ENCODE measurements around the gene SYT7.

SYT7 gene

GRCh38 chr11:61581030-61581928, at the start of gene SYT7 (continued):
- no peak for TF ChIP-seq ZBTB20 (tag by site-specific recombination; IDR thresholded peaks at IDR 0.05)
- peak; percentile 51; the same call in 1 of the 2 replicates for TF ChIP-seq ZNF639 (tag by site-specific recombination; IDR thresholded peaks at IDR 0.05)
- TF ChIP-seq ZBTB7A (tag by site-specific recombination; IDR thresholded peaks at IDR 0.05; ENCODE audit: low read depth): 0 out of 2 replicates have a peak, but pooled peaks have one; percentile 60
- peak; percentile 33; the same call in 1 of the 2 replicates for TF ChIP-seq ZNF2 (tag by site-specific recombination; IDR thresholded peaks at IDR 0.05)
- TF ChIP-seq ZNF660 (tag by site-specific recombination; IDR thresholded peaks at IDR 0.05): peak; percentile 91
- TF ChIP-seq PRDM10 (tag by site-specific recombination; IDR thresholded peaks at IDR 0.05): 0 out of 2 replicates have a peak, but pooled peaks have one; percentile 38
- TF ChIP-seq ZNF184 (tag by site-specific recombination; IDR thresholded peaks at IDR 0.05): peak; percentile 89; the same call in 1 of the 2 replicates
- 0 out of 2 replicates have a peak, but pooled peaks have one; percentile 45 for TF ChIP-seq GLI4 (tag by site-specific recombination; IDR thresholded peaks at IDR 0.05)
- peak; percentile 37; the same call in 1 of the 2 replicates for TF ChIP-seq ZSCAN30 (tag by site-specific recombination; IDR thresholded peaks at IDR 0.05)

GRCh38 chr11:61630089-61630488, 49.2 kb upstream of the SYT7 start:
- POLR2A ChIA-PET: no interaction called here

GRCh38 chr11:61629082-61629833, 48.4 kb upstream of the SYT7 start:
- Histone ChIP-seq H3K9me3 (ENCODE audit: control insufficient read depth, insufficient read depth, low read depth, low read length) (no peaks in the 10 kb centered on the region), H3K27ac (ENCODE audit: extremely low read depth, low read depth, low read length) (no peak overlapping the region), H3K4me1 (ENCODE audit: control insufficient read depth, insufficient read depth, low read length) (no peaks in the 10 kb centered on the region), H3K4me3 (ENCODE audit: low read depth, low read length) (no peak overlapping the region), H3K36me3 (ENCODE audit: control insufficient read depth in 2 of 2, insufficient read depth in 1 of 2, low read length in 2 of 2) (no peaks in the 10 kb centered on the region)
- CTCF ChIA-PET: interaction anchor here (0.6 to 3.6 kb wide), 21 partner anchors 10 to 439 kb away, joined by 3 to 41 read pairs (median 4); no protein-coding TSS in a partner anchor
- POLR2A ChIA-PET: no interaction called here
- TF ChIP-seq ZNF518A (tag by site-specific recombination; conservative IDR thresholded peaks at IDR 0.05; ENCODE audit: low read depth): no peak
- TF ChIP-seq, protein P1, sequence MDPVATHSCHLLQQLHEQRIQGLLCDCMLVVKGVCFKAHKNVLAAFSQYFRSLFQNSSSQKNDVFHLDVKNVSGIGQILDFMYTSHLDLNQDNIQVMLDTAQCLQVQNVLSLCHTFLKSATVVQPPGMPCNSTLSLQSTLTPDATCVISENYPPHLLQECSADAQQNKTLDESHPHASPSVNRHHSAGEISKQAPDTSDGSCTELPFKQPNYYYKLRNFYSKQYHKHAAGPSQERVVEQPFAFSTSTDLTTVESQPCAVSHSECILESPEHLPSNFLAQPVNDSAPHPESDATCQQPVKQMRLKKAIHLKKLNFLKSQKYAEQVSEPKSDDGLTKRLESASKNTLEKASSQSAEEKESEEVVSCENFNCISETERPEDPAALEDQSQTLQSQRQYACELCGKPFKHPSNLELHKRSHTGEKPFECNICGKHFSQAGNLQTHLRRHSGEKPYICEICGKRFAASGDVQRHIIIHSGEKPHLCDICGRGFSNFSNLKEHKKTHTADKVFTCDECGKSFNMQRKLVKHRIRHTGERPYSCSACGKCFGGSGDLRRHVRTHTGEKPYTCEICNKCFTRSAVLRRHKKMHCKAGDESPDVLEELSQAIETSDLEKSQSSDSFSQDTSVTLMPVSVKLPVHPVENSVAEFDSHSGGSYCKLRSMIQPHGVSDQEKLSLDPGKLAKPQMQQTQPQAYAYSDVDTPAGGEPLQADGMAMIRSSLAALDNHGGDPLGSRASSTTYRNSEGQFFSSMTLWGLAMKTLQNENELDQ (tag by site-specific recombination; IDR thresholded peaks at IDR 0.05; ENCODE audit: low read depth): no peak
- no peak for TF ChIP-seq SCRT2 (tag by site-specific recombination; IDR thresholded peaks at IDR 0.05)

More at GRCh38 chr11:61630089-61630488, 49.2 kb upstream of the SYT7 start:
- Histone ChIP-seq H3K4me1 (ENCODE audit: control insufficient read depth, insufficient read depth, low read length) (no peaks in the 10 kb centered on the region), H3K27ac (ENCODE audit: extremely low read depth, low read depth, low read length) (no peak overlapping the region), H3K4me3 (ENCODE audit: low read depth, low read length) (no peak overlapping the region), H3K36me3 (ENCODE audit: control insufficient read depth in 2 of 2, insufficient read depth in 1 of 2, low read length in 2 of 2) (no peaks in the 10 kb centered on the region), H3K9me3 (ENCODE audit: control insufficient read depth, insufficient read depth, low read depth, low read length) (no peaks in the 10 kb centered on the region)
- TF ChIP-seq ZNF623 (tag by site-specific recombination; IDR thresholded peaks at IDR 0.05): peak; percentile 43; the same call in 1 of the 2 replicates
- no peak for TF ChIP-seq ZNF169 (tag by site-specific recombination; IDR thresholded peaks at IDR 0.05)
- CTCF ChIA-PET: interaction anchor here (0.6 to 1.6 kb wide), 7 partner anchors 9 to 122 kb away, joined by 3 to 9 read pairs (median 4); no protein-coding TSS in a partner anchor
